RWPE2 (cell line): ENCODE data around the gene ATP6V0A1.
A peak's percentile ranks its signal among the peaks of the same experiment; 100 is the strongest.
"Not testable (repeated sequence)": the region's sequence is repeated elsewhere in the genome, so short reads cannot be mapped to it uniquely, and the experiment has no call there.

Experiments
- ATAC-seq: fragments of 200-7000 bp; cut with Tn5 transposase; 3 replicates; pipeline ENCODE4 v1.9.1; 2021; ENCODE audit warnings: low read depth
- DNase-seq: peaks from one replicate; pipeline ENCODE4 v3.0.0-alpha.2; 2020; ENCODE audit warnings: low spot score
- H3K27ac ChIP-seq: fragments of 450-650 bp; 2 replicates; pipeline ENCODE4 v1.5.1; 2017; ENCODE audit warnings: mild to moderate bottlenecking; ENCODE audit not compliant: poor library complexity, severe bottlenecking
- H3K27me3 ChIP-seq: fragments of 250-450 bp; sonication (Bioruptor Pico); 2 replicates; pipeline ENCODE4 v1.5.1; 2021; ENCODE audit warnings: mild to moderate bottlenecking, moderate library complexity; ENCODE audit not compliant: insufficient read depth, poor library complexity, severe bottlenecking
- H3K36me3 ChIP-seq: fragments of 250-450 bp; sonication (Bioruptor Pico); 2 replicates; pipeline ENCODE4 v1.5.1; 2020; ENCODE audit warnings: low read depth, mild to moderate bottlenecking, moderate library complexity
- H3K4me1 ChIP-seq: fragments of 250-450 bp; sonication (Bioruptor Pico); 2 replicates; pipeline ENCODE4 v1.5.1; 2021; ENCODE audit warnings: mild to moderate bottlenecking, moderate library complexity; ENCODE audit not compliant: insufficient read depth, poor library complexity, severe bottlenecking
- H3K4me3 ChIP-seq: fragments of 250-450 bp; sonication (Bioruptor Pico); 2 replicates; pipeline ENCODE4 v1.5.1; 2021; ENCODE audit warnings: mild to moderate bottlenecking, moderate library complexity; ENCODE audit not compliant: severe bottlenecking
- H3K9me3 ChIP-seq: fragments of 250-450 bp; sonication (Bioruptor Pico); 2 replicates; pipeline ENCODE4 v1.5.1; 2021; ENCODE audit warnings: mild to moderate bottlenecking, moderate library complexity; ENCODE audit not compliant: severe bottlenecking
- CTCF ChIP-seq: fragments of 450-650 bp; IDR thresholded peaks from one replicate; pipeline ENCODE4 v1.5.1; 2017; ENCODE audit warnings: mild to moderate bottlenecking, moderate library complexity; ENCODE audit not compliant: poor library complexity, severe bottlenecking

The ATP6V0A1 gene

GRCh38 chr17:42411905-42412679 is 46.6 kb upstream of the ATP6V0A1 start:
- Histone ChIP-seq H3K4me3 (no peak overlapping the region), H3K27me3 (no peaks in the 10 kb centered on the region), H3K4me1 (peaks cover 42% of the 10 kb centered on the region), H3K27ac (peak overlapping the region; percentile 94), H3K36me3 (peaks cover 24% of the 10 kb centered on the region), H3K9me3 (no peaks in the 10 kb centered on the region)
- DNase-seq: no peak
- no peak for ATAC-seq
- TF ChIP-seq CTCF: no peak

- H3K27ac ChIP-seq: peak overlapping the region; percentile 94
- no peak for ATAC-seq
These were observed 45.1 kb upstream of the ATP6V0A1 start for GRCh38 chr17:42413464-42414040.

GRCh38 chr17:42414704-42415409 is 43.8 kb upstream of the ATP6V0A1 start:
- H3K4me1 ChIP-seq: peaks cover 27% of the 10 kb centered on the region
- ATAC-seq (no peak), DNase-seq (no peak)
- H3K36me3 ChIP-seq: peaks cover 40% of the 10 kb centered on the region
- no peaks in the 10 kb centered on the region for H3K9me3 ChIP-seq
- TF ChIP-seq CTCF: no peak
- no peak overlapping the region for H3K4me3 ChIP-seq
- peak overlapping the region; percentile 94 for H3K27ac ChIP-seq
- no peaks in the 10 kb centered on the region for H3K27me3 ChIP-seq

More at GRCh38 chr17:42413464-42414040, 45.1 kb upstream of the ATP6V0A1 start:
- TF ChIP-seq CTCF: no peak
- peaks cover 27% of the 10 kb centered on the region for H3K4me1 ChIP-seq
- no peaks in the 10 kb centered on the region for H3K9me3 ChIP-seq
- H3K27me3 ChIP-seq: no peaks in the 10 kb centered on the region
- no peak for DNase-seq
- no peak overlapping the region for H3K4me3 ChIP-seq
- peaks cover 34% of the 10 kb centered on the region for H3K36me3 ChIP-seq

- not testable (repeated sequence) for H3K27me3 ChIP-seq, H3K4me3 ChIP-seq, H3K9me3 ChIP-seq, DNase-seq, ATAC-seq
- peaks cover 44% of the 10 kb centered on the region for H3K36me3 ChIP-seq
- H3K4me1 ChIP-seq: peaks cover 26% of the 10 kb centered on the region
- peak overlapping the region; percentile 97 for H3K27ac ChIP-seq
These were observed 40.7 kb upstream of the ATP6V0A1 start for GRCh38 chr17:42417981-42418380.

GRCh38 chr17:42421136-42421506 is 37.6 kb upstream of the ATP6V0A1 start:
- Histone ChIP-seq H3K4me1 (peaks cover 26% of the 10 kb centered on the region), H3K9me3 (no peaks in the 10 kb centered on the region), H3K36me3 (peaks cover 39% of the 10 kb centered on the region), H3K4me3 (peak overlapping the region; percentile 92), H3K27ac (peak overlapping the region; percentile 97), H3K27me3 (no peaks in the 10 kb centered on the region)
- no peak for TF ChIP-seq CTCF
- no peak for ATAC-seq
- no peak for DNase-seq
